C4-2B (cell line): Measurements from ENCODE around the gene MUC13.

Source experiments
- CTCF ChIP-seq: fragments of 450-650 bp; conservative IDR thresholded peaks from 2 replicates; pipeline ENCODE4 v1.5.1; 2017; ENCODE audit warnings: mild to moderate bottlenecking
- ZFX ChIP-seq: fragments of 450-650 bp; IDR thresholded peaks from 2 replicates; pipeline ENCODE4 v1.6.1; 2017

GRCh38 chr3:124960698-124961097 lies 26.1 kb upstream of the MUC13 start:
- no peak for TF ChIP-seq CTCF
- no peak for TF ChIP-seq ZFX
